CD4-positive, alpha-beta T cell treated with Interleukin-15 for 1 hour (primary cell): ENCODE measurements around the gene KREMEN2.

Source experiments
- DNase-seq: peaks from one replicate; pipeline ENCODE4 v3.0.0-alpha.2; 2020

The KREMEN2 gene

DNA sequence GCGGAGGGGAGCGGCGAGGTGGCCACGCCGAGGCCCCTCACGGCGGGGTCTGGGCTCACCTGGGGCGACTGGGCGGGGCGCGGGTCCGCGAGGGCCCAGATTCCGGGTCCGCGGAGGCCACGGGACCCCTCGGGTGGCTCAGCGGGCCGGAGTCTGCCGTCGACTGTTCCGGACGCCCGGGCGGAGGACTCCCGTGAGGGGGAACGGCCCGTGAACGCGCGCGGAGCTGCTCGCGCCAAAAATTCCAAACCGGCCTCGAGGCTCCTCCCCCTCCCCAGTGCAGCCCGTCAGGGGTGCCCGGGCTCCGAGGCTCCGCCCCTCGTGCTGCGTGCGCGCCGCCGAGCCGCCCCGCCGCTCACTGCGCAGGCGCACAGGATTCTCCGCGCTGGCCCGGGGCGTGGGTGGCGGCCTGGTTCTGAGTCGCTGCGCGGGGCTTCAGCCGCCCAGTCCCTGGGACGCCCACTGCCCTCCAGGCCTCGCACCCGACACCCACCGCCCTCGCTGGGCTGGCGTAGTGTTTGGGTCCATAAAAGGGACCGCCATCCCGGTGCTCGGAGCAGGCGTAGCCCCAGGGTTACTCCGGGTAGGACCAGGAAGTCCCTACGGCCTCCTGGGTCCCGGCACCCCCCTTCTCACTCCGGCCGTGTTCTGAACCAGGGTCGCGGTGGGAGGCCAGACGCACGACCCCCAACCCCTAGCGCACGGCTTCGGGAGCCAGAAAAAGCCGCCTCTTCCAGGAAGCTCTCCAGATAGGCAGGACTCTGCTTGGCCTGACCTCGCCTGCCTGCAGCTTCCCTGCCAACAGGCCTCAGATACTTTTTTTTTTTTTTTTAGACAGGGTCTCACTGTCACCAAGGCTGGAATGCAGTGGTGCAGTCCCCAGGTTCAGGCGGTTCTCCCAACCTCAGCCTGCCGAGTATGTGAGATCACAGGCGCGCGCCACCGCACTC lies 16.4 kb downstream of the KREMEN2 start, which contains the start of gene PKMYT1:
PKMYT1 (minus strand) TSS at position 220 of the 950 bp plus-strand sequence. CDS start 789 bp downstream, outside the sequence.
- peak; percentile 93 for DNase-seq

- no peak for DNase-seq
These were observed 17.3 kb downstream of the KREMEN2 start for GRCh38 chr16:2981177-2981898.

DNA sequence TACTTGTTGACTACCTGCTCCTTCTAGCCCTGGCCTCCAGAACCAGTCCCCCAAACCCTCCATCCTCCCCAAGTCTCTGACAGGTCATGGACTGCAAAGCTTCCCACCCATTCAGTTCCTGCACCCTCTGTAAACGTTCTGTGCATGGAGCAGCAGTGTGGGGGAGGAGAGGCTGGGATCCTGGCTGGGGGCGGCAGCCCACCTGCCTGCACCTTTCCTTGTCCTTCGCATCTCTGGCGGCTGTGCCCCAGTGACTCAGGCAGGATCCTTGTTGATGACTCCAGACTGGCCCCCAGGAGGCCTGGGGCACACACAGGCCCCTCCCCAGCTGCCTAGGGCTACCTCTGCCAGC lies 17.8 kb downstream of the KREMEN2 start:
- DNase-seq: no peak

GRCh38 chr16:2982402-2982801 lies 18.3 kb downstream of the KREMEN2 start:
- DNase-seq: no peak

DNA sequence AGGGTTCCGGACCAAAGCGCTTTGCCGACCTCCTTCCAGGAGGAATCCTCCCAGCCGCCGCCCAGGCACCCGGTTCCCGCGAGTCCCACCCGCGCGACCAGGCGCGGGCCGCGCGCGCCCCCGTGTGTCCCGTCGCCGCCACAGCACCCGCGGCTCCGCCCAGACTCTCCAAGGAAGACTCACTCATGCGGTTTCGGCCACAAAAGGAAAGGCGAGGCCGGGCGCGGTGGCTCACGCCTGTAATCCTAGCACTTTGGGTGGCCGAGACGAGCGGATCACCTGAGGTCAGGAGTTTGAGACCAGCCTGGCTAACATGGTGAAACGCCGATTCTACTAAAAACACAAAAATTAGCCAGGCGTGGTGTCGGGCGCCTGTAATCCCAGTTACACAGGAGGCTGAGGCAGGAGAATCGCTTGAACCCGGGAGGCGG lies 19.6 kb downstream of the KREMEN2 start:
- peak; percentile 70 for DNase-seq

DNA sequence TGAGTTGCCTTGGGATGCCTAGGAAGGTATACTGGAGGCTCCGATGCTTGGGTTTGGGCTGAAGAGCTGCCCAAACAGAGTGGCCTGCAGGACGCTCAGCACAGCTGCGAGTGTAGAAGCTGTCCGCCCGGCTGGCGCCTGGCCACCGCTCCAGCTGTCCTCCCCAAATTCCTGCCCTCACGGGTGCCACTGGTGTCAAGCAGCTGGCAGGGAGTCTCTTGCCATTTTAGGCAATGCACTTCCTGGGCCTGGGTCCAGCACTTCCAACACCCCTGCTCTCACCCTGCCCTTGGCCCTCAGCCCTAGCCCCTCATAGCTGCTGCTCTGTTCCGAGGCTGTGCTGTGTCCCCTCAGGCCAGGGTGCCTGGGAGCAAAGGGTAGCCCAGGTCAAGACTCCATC lies 21.4 kb downstream of the KREMEN2 start:
- no peak for DNase-seq

DNA sequence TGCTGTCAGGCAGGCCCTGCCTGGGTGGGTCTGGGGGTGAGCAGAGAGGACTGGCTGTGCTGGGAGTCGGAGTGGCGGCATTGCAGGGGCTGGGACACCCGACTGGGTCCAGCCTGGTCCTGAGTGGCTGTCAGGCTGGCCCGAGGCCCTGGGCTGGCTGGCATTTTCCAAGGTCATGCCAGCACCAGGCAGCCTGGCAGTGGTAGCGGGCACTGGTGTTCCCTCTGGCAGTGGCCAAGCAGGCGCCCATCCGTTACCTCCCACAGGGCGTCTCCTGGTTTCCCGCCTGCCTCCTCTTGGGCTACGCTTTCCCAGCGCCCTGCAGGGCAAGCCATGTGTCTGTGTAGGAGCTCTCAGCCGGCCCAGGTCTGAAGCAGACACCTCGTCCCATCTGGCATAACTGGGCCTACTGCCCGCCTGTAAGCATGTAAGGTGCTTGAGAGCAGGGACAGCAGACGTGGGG lies 21.8 kb downstream of the KREMEN2 start:
- no peak for DNase-seq

GRCh38 chr16:2986623-2987188 lies 22.6 kb downstream of the KREMEN2 start:
- DNase-seq: no peak

- DNase-seq: no peak
These were observed 23.2 kb downstream of the KREMEN2 start for GRCh38 chr16:2987286-2987685.

GRCh38 chr16:2987833-2988232 lies 23.8 kb downstream of the KREMEN2 start:
- no peak for DNase-seq

- no peak for DNase-seq
These were observed 24.6 kb downstream of the KREMEN2 start for GRCh38 chr16:2988590-2989099.

GRCh38 chr16:2990891-2991290 lies 26.8 kb downstream of the KREMEN2 start:
- no peak for DNase-seq

- no peak for DNase-seq
These were observed 27.6 kb downstream of the KREMEN2 start for GRCh38 chr16:2991566-2992261.

DNA sequence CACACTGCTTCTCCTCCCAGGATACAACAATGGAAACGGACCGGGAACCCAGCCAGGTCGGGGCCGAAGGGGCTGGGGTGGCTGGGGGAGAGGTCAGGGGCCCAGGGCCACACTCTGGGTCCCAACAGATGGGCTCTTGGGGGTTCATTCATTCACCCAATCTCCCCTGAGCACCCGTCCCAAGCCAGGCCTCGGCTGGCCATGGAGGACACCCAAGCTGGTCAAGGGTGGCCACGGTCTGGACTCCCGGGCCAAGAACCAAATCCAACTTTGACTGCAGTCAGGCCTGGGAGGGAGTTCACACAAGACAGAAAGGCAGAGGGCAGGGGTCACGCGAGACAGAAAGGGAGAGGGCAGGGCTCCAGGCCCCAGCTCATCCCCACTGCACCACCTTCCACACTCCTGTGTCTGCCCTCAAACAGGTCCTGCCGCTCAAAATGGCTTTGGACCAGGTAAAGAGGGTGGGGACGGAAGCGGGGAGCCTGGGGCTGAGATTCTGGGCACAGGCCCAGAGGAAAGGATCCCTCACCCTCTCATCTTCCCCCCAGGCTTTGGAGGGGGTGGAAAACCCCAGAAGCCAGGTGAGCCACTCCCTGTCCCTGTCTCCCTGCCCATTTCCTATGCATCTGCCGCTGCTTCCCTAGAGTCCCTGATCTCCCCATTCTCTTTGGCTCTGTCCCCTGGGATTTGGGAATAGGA lies 28.5 kb downstream of the KREMEN2 start:
- no peak for DNase-seq

GRCh38 chr16:2996298-2996697 lies 32.2 kb downstream of the KREMEN2 start:
- DNase-seq: no peak

GRCh38 chr16:2999929-3000328 lies 35.9 kb downstream of the KREMEN2 start:
- no peak for DNase-seq

DNA sequence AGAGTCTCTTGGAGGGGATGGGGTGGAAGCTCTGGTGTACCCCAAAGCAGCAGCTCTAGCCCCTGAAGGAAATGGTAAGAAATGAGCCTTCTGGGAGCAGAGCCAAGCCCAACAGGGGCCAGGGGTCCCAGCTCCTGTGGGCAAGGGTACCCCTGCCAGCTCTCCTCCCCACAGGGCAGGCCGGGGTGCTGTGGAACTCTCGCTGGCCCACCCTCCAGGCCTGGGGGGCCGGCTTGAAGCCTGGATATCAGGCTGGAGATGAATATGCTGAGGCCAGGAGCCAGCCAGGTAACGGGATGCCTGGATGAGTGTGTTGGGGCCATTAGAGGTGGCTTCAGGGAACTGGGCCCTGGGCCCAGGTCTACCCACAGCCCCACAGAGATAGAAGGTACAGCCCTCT lies 36.5 kb downstream of the KREMEN2 start:
- no peak for DNase-seq

- no peak for DNase-seq
These were observed 37.2 kb downstream of the KREMEN2 start for GRCh38 chr16:3001316-3001715.

- DNase-seq: peak; percentile 99
These were observed 39.7 kb downstream of the KREMEN2 start for GRCh38 chr16:3003582-3004270.

- DNase-seq: no peak
These were observed 40.2 kb downstream of the KREMEN2 start for GRCh38 chr16:3004319-3004718.

- DNase-seq: no peak
These were observed 40.8 kb downstream of the KREMEN2 start for GRCh38 chr16:3004781-3005284.
